ENCODE results near the gene BATF3. TPM values are rescaled to one million over a fixed set of nuclear protein-coding genes. Genes with fewer than 3 reads are reported as not detected.

Gene BATF3
- total RNA-seq, 4 donors from 2014 or later, result 0.88 to 2.7 (median 1.6) TPM

GRCh38 chr1:212677573-212677972 lies 22.1 kb downstream of the BATF3 start:
- TF ChIP-seq, protein P1, sequence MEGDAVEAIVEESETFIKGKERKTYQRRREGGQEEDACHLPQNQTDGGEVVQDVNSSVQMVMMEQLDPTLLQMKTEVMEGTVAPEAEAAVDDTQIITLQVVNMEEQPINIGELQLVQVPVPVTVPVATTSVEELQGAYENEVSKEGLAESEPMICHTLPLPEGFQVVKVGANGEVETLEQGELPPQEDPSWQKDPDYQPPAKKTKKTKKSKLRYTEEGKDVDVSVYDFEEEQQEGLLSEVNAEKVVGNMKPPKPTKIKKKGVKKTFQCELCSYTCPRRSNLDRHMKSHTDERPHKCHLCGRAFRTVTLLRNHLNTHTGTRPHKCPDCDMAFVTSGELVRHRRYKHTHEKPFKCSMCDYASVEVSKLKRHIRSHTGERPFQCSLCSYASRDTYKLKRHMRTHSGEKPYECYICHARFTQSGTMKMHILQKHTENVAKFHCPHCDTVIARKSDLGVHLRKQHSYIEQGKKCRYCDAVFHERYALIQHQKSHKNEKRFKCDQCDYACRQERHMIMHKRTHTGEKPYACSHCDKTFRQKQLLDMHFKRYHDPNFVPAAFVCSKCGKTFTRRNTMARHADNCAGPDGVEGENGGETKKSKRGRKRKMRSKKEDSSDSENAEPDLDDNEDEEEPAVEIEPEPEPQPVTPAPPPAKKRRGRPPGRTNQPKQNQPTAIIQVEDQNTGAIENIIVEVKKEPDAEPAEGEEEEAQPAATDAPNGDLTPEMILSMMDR (IDR thresholded peaks at IDR 0.05; ENCODE audit: low read depth), result no peak

DNA sequence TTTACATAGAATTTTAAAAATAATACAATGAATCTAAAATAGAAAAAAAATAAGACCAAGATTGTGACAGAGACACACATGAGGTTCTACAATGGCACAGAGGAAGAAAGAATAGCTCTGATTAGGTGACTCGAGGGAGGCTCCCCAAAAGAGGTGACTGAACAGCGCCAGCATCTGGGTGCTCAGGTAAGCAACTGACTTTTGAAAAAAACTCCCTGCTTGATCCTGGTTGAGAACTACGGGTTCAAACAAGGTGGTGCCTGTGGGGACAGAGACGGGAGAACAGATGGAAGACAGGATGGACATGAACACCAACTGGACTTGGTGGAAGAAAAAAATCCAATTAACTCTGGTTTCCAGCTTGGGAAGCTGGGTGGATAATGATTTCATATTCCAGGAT lies 22.5 kb downstream of the BATF3 start:
- TF ChIP-seq, protein P1 (IDR thresholded peaks at IDR 0.05; ENCODE audit: low read depth), result no peak

DNA sequence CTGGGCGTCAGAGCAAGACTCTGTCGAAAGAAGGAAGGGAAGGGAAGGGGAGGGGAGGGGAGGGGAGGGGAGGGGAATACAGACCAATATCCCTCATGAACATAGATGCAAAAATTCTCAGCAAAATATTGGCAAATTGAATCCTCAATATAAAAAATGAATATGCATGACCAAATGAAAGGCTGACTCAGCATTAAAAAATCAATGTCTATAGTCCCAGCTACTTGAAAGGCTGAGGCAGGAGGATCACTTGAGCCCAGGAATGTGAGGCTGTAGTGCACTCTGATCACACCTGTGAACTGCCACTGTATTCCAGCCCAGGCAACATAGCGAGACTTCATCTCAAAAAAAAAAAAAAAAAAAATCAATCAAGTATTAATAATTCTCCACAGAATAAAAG lies 24.0 kb downstream of the BATF3 start:
- TF ChIP-seq, protein P1 (IDR thresholded peaks at IDR 0.05; ENCODE audit: low read depth), result no peak

DNA sequence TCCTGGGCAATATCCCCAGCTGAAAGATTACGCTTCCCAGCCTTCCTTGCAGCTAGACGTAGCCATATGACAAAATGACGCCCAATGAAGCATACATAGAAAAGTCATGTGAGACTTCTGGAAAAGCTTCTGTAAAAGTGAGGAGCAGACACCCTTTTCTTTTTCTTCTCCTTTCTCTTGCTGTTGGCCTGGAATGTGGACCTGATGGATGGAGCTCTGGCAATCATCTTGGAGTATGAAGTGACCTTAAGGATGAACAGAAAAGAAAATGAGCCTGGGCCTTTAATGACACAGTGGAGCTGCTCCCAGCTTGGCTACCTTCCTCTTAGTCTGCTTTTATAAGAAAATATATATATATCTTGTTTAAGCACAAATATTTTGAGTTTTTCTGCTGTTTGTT lies 24.8 kb downstream of the BATF3 start:
- TF ChIP-seq, protein P1 (IDR thresholded peaks at IDR 0.05; ENCODE audit: low read depth), result no peak

DNA sequence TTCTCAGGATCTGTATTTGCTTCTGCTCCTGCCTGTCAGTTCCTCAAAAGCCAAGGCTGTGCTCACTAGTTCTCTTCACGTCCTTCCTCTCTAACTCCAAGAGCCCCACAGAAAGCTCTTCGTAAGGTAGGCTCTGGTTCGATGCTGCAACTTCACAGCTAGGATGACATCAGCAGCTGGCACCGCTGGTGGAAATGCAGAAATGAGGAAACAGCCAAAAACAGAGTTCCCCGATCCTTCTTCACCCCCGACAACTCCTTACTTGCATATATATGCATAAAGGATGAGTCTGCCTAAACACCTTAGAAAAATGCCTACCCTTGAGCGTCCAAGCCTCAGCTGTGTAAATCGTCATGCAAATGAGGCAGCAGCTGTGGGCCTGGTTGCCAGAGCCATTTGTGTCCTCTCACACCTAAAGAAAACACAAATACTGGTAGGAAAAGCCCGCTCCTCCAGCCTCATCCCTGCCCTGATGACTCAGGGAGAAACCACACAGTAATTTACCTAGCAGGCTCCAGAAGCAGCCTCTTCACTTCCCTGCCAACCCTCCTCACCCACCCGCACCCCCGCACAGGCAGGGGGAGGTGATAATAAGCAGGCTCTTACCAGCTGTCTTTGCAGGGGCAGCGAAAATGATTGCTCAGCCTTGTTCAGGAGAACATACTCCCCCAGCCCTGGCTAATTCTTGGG lies 28.2 kb downstream of the BATF3 start:
- TF ChIP-seq, protein P1 (IDR thresholded peaks at IDR 0.05; ENCODE audit: low read depth), result no peak

- TF ChIP-seq, protein P1 (IDR thresholded peaks at IDR 0.05; ENCODE audit: low read depth), result no peak
Measured at GRCh38 chr1:212670882-212671281, 28.8 kb downstream of the BATF3 start.

GRCh38 chr1:212670301-212670700 lies 29.3 kb downstream of the BATF3 start:
- TF ChIP-seq, protein P1 (IDR thresholded peaks at IDR 0.05; ENCODE audit: low read depth), result no peak
